Nephron progenitor cell (in vitro differentiated cells): ENCODE measurements around the gene EXOC1.

Experiments used
- DNase-seq: peaks from one replicate; pipeline ENCODE4 v3.0.0; 2021
- H3K27ac Mint-ChIP-seq: 2 replicates; pipeline ENCODE4 v1.8.0; 2021; ENCODE audit warnings: mild to moderate bottlenecking, moderate library complexity, mixed read lengths
- H3K27me3 Mint-ChIP-seq: 2 replicates; pipeline ENCODE4 v1.8.0; 2021; ENCODE audit warnings: mild to moderate bottlenecking, low read depth, mixed read lengths; ENCODE audit not compliant: poor library complexity
- H3K36me3 Mint-ChIP-seq: 2 replicates; pipeline ENCODE4 v1.8.0; 2021; ENCODE audit warnings: low read depth, mixed read lengths
- H3K4me1 Mint-ChIP-seq: 2 replicates; pipeline ENCODE4 v1.8.0; 2021; ENCODE audit warnings: mixed read lengths
- H3K4me3 Mint-ChIP-seq: 2 replicates; pipeline ENCODE4 v1.8.0; 2021; ENCODE audit warnings: mild to moderate bottlenecking, moderate library complexity, mixed read lengths
- H3K9me3 Mint-ChIP-seq: 2 replicates; pipeline ENCODE4 v1.8.0; 2021; ENCODE audit warnings: mild to moderate bottlenecking, moderate library complexity, mixed read lengths
- CTCF ChIP-seq: fragments of 200-600 bp; sonication (generic); IDR thresholded peaks from 2 replicates; pipeline ENCODE4 v1.5.0; 2021; ENCODE audit warnings: antibody characterized with exemption

EXOC1 gene

GRCh38 chr4:55819634-55820033, 33.8 kb upstream of the EXOC1 start, which contains the start of gene EXOC1L:
TSS of gene EXOC1L (plus strand) at chr4:55819790. CDS start at chr4:55820027, 237 bp downstream.
- H3K36me3 Mint-ChIP-seq: no peaks in the 10 kb centered on the region
- H3K27ac Mint-ChIP-seq: no peak within 1 kb of the TSS
- H3K4me3 Mint-ChIP-seq: peak within 1 kb of the TSS; percentile 79
- peak; percentile 70 for DNase-seq
- H3K9me3 Mint-ChIP-seq: peaks cover 12% of the 10 kb centered on the region
- H3K4me1 Mint-ChIP-seq: peaks cover 6% of the 10 kb centered on the region
- H3K27me3 Mint-ChIP-seq: no peaks in the 10 kb centered on the region
- no peak for TF ChIP-seq CTCF

- peaks cover 12% of the 10 kb centered on the region for H3K9me3 Mint-ChIP-seq
- TF ChIP-seq CTCF: no peak
- no peak for DNase-seq
- H3K4me3 Mint-ChIP-seq: peak overlapping the region; percentile 79
- H3K36me3 Mint-ChIP-seq: no peaks in the 10 kb centered on the region
- H3K27ac Mint-ChIP-seq: no peak overlapping the region
- H3K4me1 Mint-ChIP-seq: peaks cover 6% of the 10 kb centered on the region
- H3K27me3 Mint-ChIP-seq: no peaks in the 10 kb centered on the region
Observed at GRCh38 chr4:55820279-55820678, 33.2 kb upstream of the EXOC1 start.

DNA sequence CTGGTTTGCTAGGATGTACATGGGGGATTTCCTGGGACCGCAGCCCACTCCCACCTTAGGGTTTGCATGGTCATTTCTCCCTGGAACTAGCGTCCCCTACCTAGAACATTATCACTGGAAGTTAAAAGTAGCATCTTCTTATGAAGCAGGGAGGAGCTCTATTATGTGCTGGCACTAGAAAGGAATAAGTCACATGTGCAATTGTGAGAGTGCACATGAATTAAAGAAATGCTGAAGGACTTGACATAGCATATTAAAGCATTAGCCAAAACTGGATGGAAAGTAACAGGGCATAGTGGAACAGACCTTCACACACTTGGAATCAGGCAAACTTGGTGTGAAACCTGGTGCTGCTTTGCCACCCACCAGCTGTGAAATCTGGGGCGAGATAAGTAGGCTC, 31.1 kb upstream of the EXOC1 start:
- Mint-ChIP-seq H3K9me3 (no peaks in the 10 kb centered on the region), H3K27me3 (no peaks in the 10 kb centered on the region), H3K4me1 (peaks cover 6% of the 10 kb centered on the region), H3K27ac (no peak overlapping the region), H3K36me3 (no peaks in the 10 kb centered on the region), H3K4me3 (no peak overlapping the region)
- no peak for DNase-seq
- no peak for TF ChIP-seq CTCF

GRCh38 chr4:55824865-55825264, 28.6 kb upstream of the EXOC1 start:
- Mint-ChIP-seq H3K4me1 (peaks cover 1% of the 10 kb centered on the region), H3K4me3 (no peak overlapping the region), H3K27me3 (peaks cover 1% of the 10 kb centered on the region), H3K36me3 (no peaks in the 10 kb centered on the region), H3K9me3 (no peaks in the 10 kb centered on the region), H3K27ac (no peak overlapping the region)
- no peak for DNase-seq
- no peak for TF ChIP-seq CTCF

DNA sequence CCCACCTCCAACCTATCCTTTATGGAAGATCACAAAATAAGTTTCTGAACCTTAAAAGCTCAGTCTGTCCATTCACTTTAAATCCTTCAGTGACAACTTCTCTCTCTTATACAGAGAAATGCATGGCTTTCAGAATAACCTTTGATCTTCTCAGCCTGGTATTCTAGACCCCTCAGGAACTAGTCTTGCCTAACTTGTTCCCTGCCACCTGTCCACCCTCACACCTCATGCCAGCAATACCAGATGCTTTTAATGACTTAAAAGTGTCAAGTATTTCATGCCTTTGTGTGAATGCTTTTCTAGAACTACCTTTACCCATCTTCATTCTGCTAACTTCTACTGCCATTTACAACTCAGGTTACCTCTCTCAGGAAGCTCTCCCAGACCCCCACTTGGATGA, 26.5 kb upstream of the EXOC1 start:
- no peaks in the 10 kb centered on the region for H3K36me3 Mint-ChIP-seq
- no peak for DNase-seq
- H3K4me3 Mint-ChIP-seq: no peak overlapping the region
- no peaks in the 10 kb centered on the region for H3K9me3 Mint-ChIP-seq
- no peak overlapping the region for H3K27ac Mint-ChIP-seq
- TF ChIP-seq CTCF: no peak
- H3K27me3 Mint-ChIP-seq: peaks cover 4% of the 10 kb centered on the region
- no peaks in the 10 kb centered on the region for H3K4me1 Mint-ChIP-seq

- H3K9me3 Mint-ChIP-seq: no peaks in the 10 kb centered on the region
- H3K4me1 Mint-ChIP-seq: no peaks in the 10 kb centered on the region
- DNase-seq: no peak
- H3K27ac Mint-ChIP-seq: no peak overlapping the region
- H3K27me3 Mint-ChIP-seq: peaks cover 4% of the 10 kb centered on the region
- H3K4me3 Mint-ChIP-seq: no peak overlapping the region
- no peak for TF ChIP-seq CTCF
- no peaks in the 10 kb centered on the region for H3K36me3 Mint-ChIP-seq
Observed at GRCh38 chr4:55827582-55827981, 25.9 kb upstream of the EXOC1 start.
